NCI-H128 (cell line): ENCODE results near the gene TMEM117.
"Not testable (repeated sequence)": the region's sequence is repeated elsewhere in the genome, so short reads cannot be mapped to it uniquely, and the experiment has no call there.

Experiments used
- DNase-seq: peaks from one replicate; lab custom pipeline; 2025; ENCODE audit not compliant: unreplicated experiment; lab: John Stamatoyannopoulos, UW

The TMEM117 gene

GRCh38 chr12:44370982-44371381 is 535.1 kb downstream of the TMEM117 start:
- no peak for DNase-seq

- no peak for DNase-seq
These were observed 536.4 kb downstream of the TMEM117 start for GRCh38 chr12:44372259-44372658.

- no peak for DNase-seq
These were observed 539.8 kb downstream of the TMEM117 start for GRCh38 chr12:44375694-44376093.

- DNase-seq, result no peak
These were observed 541.7 kb downstream of the TMEM117 start for GRCh38 chr12:44377443-44378187.

GRCh38 chr12:44379113-44379512 is 543.2 kb downstream of the TMEM117 start:
- not testable (repeated sequence) for DNase-seq

- no peak for DNase-seq
These were observed 544.0 kb downstream of the TMEM117 start for GRCh38 chr12:44379831-44380230.

- DNase-seq, result no peak
These were observed 545.0 kb downstream of the TMEM117 start for GRCh38 chr12:44380861-44381260.

GRCh38 chr12:44381341-44381740 is 545.5 kb downstream of the TMEM117 start:
- no peak for DNase-seq

- DNase-seq, result no peak
These were observed 548.3 kb downstream of the TMEM117 start for GRCh38 chr12:44384136-44384535.

GRCh38 chr12:44385964-44386363 is 550.1 kb downstream of the TMEM117 start:
- DNase-seq, result no peak

GRCh38 chr12:44387581-44387980 is 551.7 kb downstream of the TMEM117 start:
- DNase-seq, result no peak

GRCh38 chr12:44389038-44389437 is 553.2 kb downstream of the TMEM117 start:
- DNase-seq, result no peak

- DNase-seq, result no peak
These were observed 554.0 kb downstream of the TMEM117 start for GRCh38 chr12:44389896-44390295.

GRCh38 chr12:44397631-44398030 is 561.8 kb downstream of the TMEM117 start:
- DNase-seq, result no peak

- no peak for DNase-seq
These were observed 567.3 kb downstream of the TMEM117 start for GRCh38 chr12:44403185-44403584.

GRCh38 chr12:44405297-44405696 is 569.4 kb downstream of the TMEM117 start:
- no peak for DNase-seq

- DNase-seq, result no peak
These were observed 586.7 kb downstream of the TMEM117 start for GRCh38 chr12:44422559-44422958.

- no peak for DNase-seq
These were observed 592.9 kb downstream of the TMEM117 start for GRCh38 chr12:44428825-44429224.

GRCh38 chr12:44431647-44432343 is 595.9 kb downstream of the TMEM117 start:
- DNase-seq, result no peak

GRCh38 chr12:44433659-44434058 is 597.8 kb downstream of the TMEM117 start:
- no peak for DNase-seq

- DNase-seq, result no peak
These were observed 600.9 kb downstream of the TMEM117 start for GRCh38 chr12:44436756-44437155.
